Liver (tissue), 9 donors: ENCODE results near the gene SLC24A4. TPM values are rescaled to one million over a fixed set of nuclear protein-coding genes. Genes with fewer than 3 reads are reported as not detected.

Experiments
- DNase-seq: peaks from one replicate; pipeline ENCODE4 v3.0.0-alpha.2; 2017; ENCODE audit warnings: low spot score
- H3K27ac ChIP-seq, 2 donors: one replicate each; pipeline ENCODE4 v1.7.0; 2013; ENCODE audit warnings: inconsistent platforms in 2 of 2, low read length in 2 of 2, control low read depth in 1 of 2, low read depth in 1 of 2, mild to moderate bottlenecking in 1 of 2
- H3K27me3 ChIP-seq, 4 donors: one replicate each; pipeline versions ENCODE4 v1.6.1 to v1.7.0; 2013; ENCODE audit warnings: low read length in 3 of 4, inconsistent platforms in 1 of 4, mild to moderate bottlenecking in 1 of 4, moderate library complexity in 1 of 4; ENCODE audit not compliant: control insufficient read depth in 4 of 4, insufficient read depth in 4 of 4
- H3K36me3 ChIP-seq, 4 donors: one replicate each; pipeline versions ENCODE4 v1.6.1 to v1.7.0; 2013; ENCODE audit warnings: low read length in 3 of 4, mild to moderate bottlenecking in 3 of 4, low read depth in 1 of 4, moderate library complexity in 1 of 4; ENCODE audit not compliant: control insufficient read depth in 4 of 4, insufficient read depth in 3 of 4
- H3K4me1 ChIP-seq, 4 donors: one replicate each; pipeline versions ENCODE4 v1.6.1 to v1.7.0; 2013; ENCODE audit warnings: low read length in 3 of 4, mild to moderate bottlenecking in 3 of 4, moderate library complexity in 1 of 4; ENCODE audit not compliant: control insufficient read depth in 4 of 4, insufficient read depth in 4 of 4
- H3K4me3 ChIP-seq, 3 donors: one replicate each; pipeline versions ENCODE4 v1.6.1 to v1.7.0; 2013; ENCODE audit warnings: low read length in 3 of 3, control low read depth in 1 of 3, low read depth in 1 of 3, mild to moderate bottlenecking in 1 of 3
- H3K9ac ChIP-seq, 2 donors: one replicate each; pipeline ENCODE4 v1.7.0; 2013; ENCODE audit warnings: low read length in 2 of 2, mild to moderate bottlenecking in 2 of 2, moderate library complexity in 2 of 2, control low read depth in 1 of 2, low read depth in 1 of 2
- H3K9me3 ChIP-seq, 4 donors: one replicate each; pipeline versions ENCODE4 v1.6.1 to v1.7.0; 2013; ENCODE audit warnings: low read length in 3 of 4; ENCODE audit not compliant: control insufficient read depth in 4 of 4
- EGR1 ChIP-seq, 2 donors: IDR thresholded peaks; 2 replicates each; pipeline ENCODE4 v1.6.1; 2016 to 2018; ENCODE audit warnings: antibody characterized with exemption in 2 of 2, low read depth in 2 of 2
- FOXA1 ChIP-seq: IDR thresholded peaks from 2 replicates; pipeline ENCODE4 v1.6.1; 2016; ENCODE audit warnings: antibody characterized with exemption
- FOXA2 ChIP-seq: IDR thresholded peaks from 2 replicates; pipeline ENCODE4 v1.6.1; 2016; ENCODE audit warnings: antibody characterized with exemption
- GABPA ChIP-seq, 2 donors: IDR thresholded peaks in 1 of 2; conservative IDR thresholded peaks in 1 of 2; 2 replicates each; pipeline ENCODE4 v1.6.1; 2016; ENCODE audit warnings: antibody characterized with exemption in 2 of 2, mild to moderate bottlenecking in 1 of 2, moderate library complexity in 1 of 2
- HNF4A ChIP-seq, 2 donors: conservative IDR thresholded peaks; 2 replicates each; pipeline ENCODE4 v1.6.1; 2016; ENCODE audit warnings: antibody characterized with exemption in 2 of 2, mild to moderate bottlenecking in 2 of 2
- JUND ChIP-seq, 2 donors: IDR thresholded peaks; 2 replicates each; pipeline ENCODE4 v1.6.1; 2016; ENCODE audit warnings: antibody characterized with exemption in 2 of 2
- NR2F2 ChIP-seq: IDR thresholded peaks from 2 replicates; pipeline ENCODE4 v1.6.1; 2016; ENCODE audit warnings: antibody characterized with exemption
- RXRA ChIP-seq, 2 donors: IDR thresholded peaks; 2 replicates each; pipeline ENCODE4 v1.6.1; 2017 to 2018; ENCODE audit warnings: antibody characterized with exemption in 2 of 2, mild to moderate bottlenecking in 1 of 2
- TAF1 ChIP-seq: conservative IDR thresholded peaks from 2 replicates; pipeline ENCODE4 v1.6.1; 2016; ENCODE audit warnings: antibody characterized with exemption, mild to moderate bottlenecking
- YY1 ChIP-seq: IDR thresholded peaks from 2 replicates; pipeline ENCODE4 v1.6.1; 2016; ENCODE audit warnings: antibody characterized with exemption, mild to moderate bottlenecking
- WGBS: extraction: QIAGEN DNeasy Blood & Tissue Kit; methylation state at CpG from one replicate; pipeline ENCODE4 v1.1.7; 2013; 5-methylcytosine and 5-hydroxymethylcytosine counted together
- polyA plus RNA-seq, 2 donors: library from polyadenylated mRNA; stranded (reverse) in 1 of 2; unstranded in 1 of 2; fragments of 200-250 nt in 1 of 2; fragments of >200 nt in 1 of 2; fragmentation: Nextera tagmentation in 1 of 2; extraction: Ambion mirVana in 1 of 2; gene quantifications; one replicate each; pipeline versions ENCODE4 v1.2.1 to v1.2.3, GENCODE V29; 2013 to 2015
- total RNA-seq, 2 donors: library from RNA; depleted of rRNA; stranded (reverse); fragments of >200 nt; gene quantifications; one replicate each; pipeline ENCODE4 v1.2.3, GENCODE V29; 2014
- TF ChIP-seq, protein P1 (sequence below): IDR thresholded peaks from 2 replicates; pipeline ENCODE4 v1.6.1; 2016; ENCODE audit warnings: antibody characterized with exemption
- TF ChIP-seq, protein P2 (sequence below): IDR thresholded peaks from 2 replicates; pipeline ENCODE4 v1.6.1; 2016; ENCODE audit warnings: antibody characterized with exemption, mild to moderate bottlenecking
- TF ChIP-seq, protein P3 (sequence below): IDR thresholded peaks from 2 replicates; pipeline ENCODE4 v1.6.1; 2016; ENCODE audit warnings: antibody characterized with exemption
- TF ChIP-seq, protein P4 (sequence below): fragments of 150-350 bp; IDR thresholded peaks from 2 replicates; pipeline ENCODE4 v1.5.1; 2017; ENCODE audit warnings: improper control_type of control experiment, low read depth, low read length; ENCODE audit not compliant: missing input control
- donor health status: healthy.
- donor health status: healthy.
- donor health status: healthy.
- donor health status: healthy.
- donor health status: healthy.

Gene SLC24A4
- total and polyA plus RNA-seq, 4 donors = 0.06 to 0.23 (median 0.12) TPM

DNA sequence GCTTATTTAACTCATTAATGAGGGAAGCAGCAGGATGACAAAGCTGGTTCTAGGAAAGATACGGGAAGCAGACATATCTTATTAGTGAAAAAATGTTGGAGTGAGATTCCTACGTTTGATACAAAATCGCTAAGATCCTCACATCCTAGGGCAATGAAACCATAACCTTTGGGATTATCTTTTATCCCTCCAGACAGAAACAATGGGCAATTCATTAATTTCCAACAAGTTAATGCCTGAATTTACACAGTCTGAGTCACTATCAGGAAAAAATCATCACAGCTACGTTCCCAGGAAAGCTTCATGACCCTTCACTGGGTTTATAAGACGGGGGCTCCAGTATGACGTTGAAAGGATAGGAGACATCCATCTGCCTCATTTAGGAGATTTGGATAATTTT is 45.0 kb downstream of the SLC24A4 start:
- Histone ChIP-seq H3K4me1 (peaks cover 0 to 2% (median 0%) of the 10 kb centered on the region in 4 donors), H3K27ac (no peak overlapping the region), H3K36me3 (no peaks in the 10 kb centered on the region), H3K27me3 (no peaks in the 10 kb centered on the region), H3K9me3 (no peaks in the 10 kb centered on the region), H3K4me3 (no peak overlapping the region), H3K9ac (no peak overlapping the region)
- WGBS = 74% methylated on average over 6 of the region's 6 CpGs
- DNase-seq = no peak
- TF ChIP-seq HNF4A (conservative IDR thresholded peaks at IDR 0.05) (no peak), GABPA (IDR thresholded peaks at IDR 0.05 in 1 of 2, conservative IDR thresholded peaks at IDR 0.05 in 1 of 2) (no peak), FOXA1 (no peak), FOXA2 (no peak), TAF1 (no peak), NR2F2 (no peak), RXRA (IDR thresholded peaks at IDR 0.05) (no peak), EGR1 (IDR thresholded peaks at IDR 0.05; ENCODE audit: low read depth in 2 of 2) (no peak), JUND (IDR thresholded peaks at IDR 0.05) (no peak)
- TF ChIP-seq, protein P1, sequence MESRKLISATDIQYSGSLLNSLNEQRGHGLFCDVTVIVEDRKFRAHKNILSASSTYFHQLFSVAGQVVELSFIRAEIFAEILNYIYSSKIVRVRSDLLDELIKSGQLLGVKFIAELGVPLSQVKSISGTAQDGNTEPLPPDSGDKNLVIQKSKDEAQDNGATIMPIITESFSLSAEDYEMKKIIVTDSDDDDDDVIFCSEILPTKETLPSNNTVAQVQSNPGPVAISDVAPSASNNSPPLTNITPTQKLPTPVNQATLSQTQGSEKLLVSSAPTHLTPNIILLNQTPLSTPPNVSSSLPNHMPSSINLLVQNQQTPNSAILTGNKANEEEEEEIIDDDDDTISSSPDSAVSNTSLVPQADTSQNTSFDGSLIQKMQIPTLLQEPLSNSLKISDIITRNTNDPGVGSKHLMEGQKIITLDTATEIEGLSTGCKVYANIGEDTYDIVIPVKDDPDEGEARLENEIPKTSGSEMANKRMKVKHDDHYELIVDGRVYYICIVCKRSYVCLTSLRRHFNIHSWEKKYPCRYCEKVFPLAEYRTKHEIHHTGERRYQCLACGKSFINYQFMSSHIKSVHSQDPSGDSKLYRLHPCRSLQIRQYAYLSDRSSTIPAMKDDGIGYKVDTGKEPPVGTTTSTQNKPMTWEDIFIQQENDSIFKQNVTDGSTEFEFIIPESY = no peak
- TF ChIP-seq, protein P2, sequence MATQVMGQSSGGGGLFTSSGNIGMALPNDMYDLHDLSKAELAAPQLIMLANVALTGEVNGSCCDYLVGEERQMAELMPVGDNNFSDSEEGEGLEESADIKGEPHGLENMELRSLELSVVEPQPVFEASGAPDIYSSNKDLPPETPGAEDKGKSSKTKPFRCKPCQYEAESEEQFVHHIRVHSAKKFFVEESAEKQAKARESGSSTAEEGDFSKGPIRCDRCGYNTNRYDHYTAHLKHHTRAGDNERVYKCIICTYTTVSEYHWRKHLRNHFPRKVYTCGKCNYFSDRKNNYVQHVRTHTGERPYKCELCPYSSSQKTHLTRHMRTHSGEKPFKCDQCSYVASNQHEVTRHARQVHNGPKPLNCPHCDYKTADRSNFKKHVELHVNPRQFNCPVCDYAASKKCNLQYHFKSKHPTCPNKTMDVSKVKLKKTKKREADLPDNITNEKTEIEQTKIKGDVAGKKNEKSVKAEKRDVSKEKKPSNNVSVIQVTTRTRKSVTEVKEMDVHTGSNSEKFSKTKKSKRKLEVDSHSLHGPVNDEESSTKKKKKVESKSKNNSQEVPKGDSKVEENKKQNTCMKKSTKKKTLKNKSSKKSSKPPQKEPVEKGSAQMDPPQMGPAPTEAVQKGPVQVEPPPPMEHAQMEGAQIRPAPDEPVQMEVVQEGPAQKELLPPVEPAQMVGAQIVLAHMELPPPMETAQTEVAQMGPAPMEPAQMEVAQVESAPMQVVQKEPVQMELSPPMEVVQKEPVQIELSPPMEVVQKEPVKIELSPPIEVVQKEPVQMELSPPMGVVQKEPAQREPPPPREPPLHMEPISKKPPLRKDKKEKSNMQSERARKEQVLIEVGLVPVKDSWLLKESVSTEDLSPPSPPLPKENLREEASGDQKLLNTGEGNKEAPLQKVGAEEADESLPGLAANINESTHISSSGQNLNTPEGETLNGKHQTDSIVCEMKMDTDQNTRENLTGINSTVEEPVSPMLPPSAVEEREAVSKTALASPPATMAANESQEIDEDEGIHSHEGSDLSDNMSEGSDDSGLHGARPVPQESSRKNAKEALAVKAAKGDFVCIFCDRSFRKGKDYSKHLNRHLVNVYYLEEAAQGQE = no peak
- TF ChIP-seq, protein P3, sequence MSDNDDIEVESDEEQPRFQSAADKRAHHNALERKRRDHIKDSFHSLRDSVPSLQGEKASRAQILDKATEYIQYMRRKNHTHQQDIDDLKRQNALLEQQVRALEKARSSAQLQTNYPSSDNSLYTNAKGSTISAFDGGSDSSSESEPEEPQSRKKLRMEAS = no peak
- TF ChIP-seq, protein P4, sequence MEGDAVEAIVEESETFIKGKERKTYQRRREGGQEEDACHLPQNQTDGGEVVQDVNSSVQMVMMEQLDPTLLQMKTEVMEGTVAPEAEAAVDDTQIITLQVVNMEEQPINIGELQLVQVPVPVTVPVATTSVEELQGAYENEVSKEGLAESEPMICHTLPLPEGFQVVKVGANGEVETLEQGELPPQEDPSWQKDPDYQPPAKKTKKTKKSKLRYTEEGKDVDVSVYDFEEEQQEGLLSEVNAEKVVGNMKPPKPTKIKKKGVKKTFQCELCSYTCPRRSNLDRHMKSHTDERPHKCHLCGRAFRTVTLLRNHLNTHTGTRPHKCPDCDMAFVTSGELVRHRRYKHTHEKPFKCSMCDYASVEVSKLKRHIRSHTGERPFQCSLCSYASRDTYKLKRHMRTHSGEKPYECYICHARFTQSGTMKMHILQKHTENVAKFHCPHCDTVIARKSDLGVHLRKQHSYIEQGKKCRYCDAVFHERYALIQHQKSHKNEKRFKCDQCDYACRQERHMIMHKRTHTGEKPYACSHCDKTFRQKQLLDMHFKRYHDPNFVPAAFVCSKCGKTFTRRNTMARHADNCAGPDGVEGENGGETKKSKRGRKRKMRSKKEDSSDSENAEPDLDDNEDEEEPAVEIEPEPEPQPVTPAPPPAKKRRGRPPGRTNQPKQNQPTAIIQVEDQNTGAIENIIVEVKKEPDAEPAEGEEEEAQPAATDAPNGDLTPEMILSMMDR = no peak

DNA sequence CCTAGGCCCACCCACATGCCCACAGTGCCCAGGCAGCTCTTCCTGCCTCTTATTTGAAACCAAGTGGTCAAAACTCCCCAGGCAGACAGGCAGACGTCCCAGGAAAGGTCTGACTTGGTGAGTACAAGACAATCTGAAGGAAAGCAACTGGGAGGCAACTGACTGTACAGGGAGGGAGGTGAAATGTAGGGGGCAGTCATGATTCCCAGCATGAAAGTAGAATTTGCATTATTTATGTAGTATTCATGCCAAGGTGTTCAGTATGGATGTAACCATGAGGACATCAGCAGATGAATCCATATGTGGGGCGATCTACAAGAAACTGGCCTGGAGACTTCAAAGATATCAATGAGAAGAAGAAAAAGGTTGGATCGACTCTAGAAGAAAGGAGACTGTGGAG is 46.1 kb downstream of the SLC24A4 start:
- H3K9me3 ChIP-seq = no peaks in the 10 kb centered on the region
- no peak overlapping the region for H3K9ac ChIP-seq
- no peak overlapping the region for H3K27ac ChIP-seq
- no peaks in the 10 kb centered on the region for H3K36me3 ChIP-seq
- H3K4me3 ChIP-seq = no peak overlapping the region
- TF ChIP-seq YY1 (no peak), EGR1 (IDR thresholded peaks at IDR 0.05; ENCODE audit: low read depth in 2 of 2) (no peak), FOXA1 (no peak)
- H3K4me1 ChIP-seq = peaks cover 0 to 2% (median 0%) of the 10 kb centered on the region in 4 donors
- 77% methylated on average over 3 of the region's 3 CpGs for WGBS
- no peaks in the 10 kb centered on the region for H3K27me3 ChIP-seq
- DNase-seq = no peak
